OCI-LY1 (cell line): ENCODE measurements around the gene B4GALNT2.
"Not testable (repeated sequence)": the region's sequence is repeated elsewhere in the genome, so short reads cannot be mapped to it uniquely, and the experiment has no call there.

ENCODE experiments used
- H2AFZ ChIP-seq: fragments of 200-600 bp; sonication (generic), shearing (Covaris generic); 2 replicates; pipeline ENCODE4 v1.6.0; 2014; ENCODE audit warnings: antibody characterized with exemption, mild to moderate bottlenecking, low read length
- H3F3A ChIP-seq: fragments of 200-600 bp; sonication (generic), shearing (Covaris generic); 2 replicates; pipeline ENCODE4 v1.6.0; 2014; ENCODE audit warnings: mild to moderate bottlenecking, antibody characterized with exemption, low read length, moderate library complexity; ENCODE audit not compliant: insufficient read depth
- H3K27ac ChIP-seq: fragments of 200-600 bp; sonication (generic); 2 replicates; pipeline ENCODE4 v1.5.1; 2014; ENCODE audit warnings: low read length, mixed run types, mild to moderate bottlenecking, low read depth; ENCODE audit not compliant: poor library complexity, severe bottlenecking
- H3K27me3 ChIP-seq: fragments of 200-600 bp; sonication (generic); 2 replicates; pipeline ENCODE4 v1.6.0; 2014; ENCODE audit warnings: antibody characterized with exemption, mild to moderate bottlenecking, low read length, moderate library complexity; ENCODE audit not compliant: insufficient read depth
- H3K36me3 ChIP-seq: fragments of 200-600 bp; sonication (generic); 2 replicates; pipeline ENCODE4 v1.6.1; 2014; ENCODE audit warnings: mild to moderate bottlenecking, antibody characterized with exemption, low read length, moderate library complexity, mixed read lengths; ENCODE audit not compliant: insufficient read depth
- H3K4me1 ChIP-seq: fragments of 200-600 bp; sonication (generic); 2 replicates; pipeline ENCODE4 v1.5.1; 2014; ENCODE audit warnings: mild to moderate bottlenecking, low read length, moderate library complexity; ENCODE audit not compliant: insufficient read depth, severe bottlenecking
- H3K4me2 ChIP-seq: fragments of 200-600 bp; sonication (generic), shearing (Covaris generic); 2 replicates; pipeline ENCODE4 v1.6.1; 2014; ENCODE audit warnings: low read length
- H3K4me3 ChIP-seq: fragments of 200-600 bp; sonication (generic); 2 replicates; pipeline ENCODE4 v1.5.1; 2014; ENCODE audit warnings: low read length, low read depth, mild to moderate bottlenecking, mixed read lengths; ENCODE audit not compliant: poor library complexity, severe bottlenecking
- H3K79me2 ChIP-seq: fragments of 200-600 bp; shearing (Covaris generic); 2 replicates; pipeline ENCODE4 v1.6.1; 2016; ENCODE audit warnings: mixed run types, low read length, mixed read lengths; ENCODE audit not compliant: insufficient read depth
- H3K9ac ChIP-seq: fragments of 200-600 bp; sonication (generic), shearing (Covaris generic); 2 replicates; pipeline ENCODE4 v1.6.1; 2014; ENCODE audit warnings: mild to moderate bottlenecking, low read length, mixed read lengths
- H3K9me2 ChIP-seq: fragments of 200-600 bp; sonication (generic), shearing (Covaris generic); 2 replicates; pipeline ENCODE4 v1.6.1; 2014; ENCODE audit warnings: low read depth, mild to moderate bottlenecking, low read length, mixed read lengths
- H3K9me3 ChIP-seq: fragments of 200-600 bp; shearing (Covaris generic); 2 replicates; pipeline ENCODE4 v1.6.1; 2014; ENCODE audit warnings: low read length, mixed read lengths
- H4K20me1 ChIP-seq: fragments of 200-600 bp; sonication (generic), shearing (Covaris generic); 2 replicates; pipeline ENCODE4 v1.6.0; 2016; ENCODE audit warnings: mild to moderate bottlenecking, low read length; ENCODE audit not compliant: insufficient read depth
- CTCF ChIP-seq: fragments of 200-600 bp; sonication (generic), shearing (Covaris generic); IDR thresholded peaks from 2 replicates; pipeline ENCODE4 v1.5.1; 2017; ENCODE audit warnings: mild to moderate bottlenecking, antibody characterized with exemption, low read length, moderate library complexity, mixed read lengths
- EZH2 ChIP-seq: fragments of 200-600 bp; sonication (generic), shearing (Covaris generic); IDR thresholded peaks from 2 replicates; pipeline ENCODE4 v1.8.0; 2017; ENCODE audit warnings: borderline replicate concordance, mixed run types, mild to moderate bottlenecking, antibody characterized with exemption, low read length, moderate library complexity, mixed read lengths

B4GALNT2 gene

GRCh38 chr17:49130891-49131290 lies 1.7 kb upstream of the B4GALNT2 start:
- Histone ChIP-seq H4K20me1 (no peaks in the 10 kb centered on the region), H3K36me3 (no peaks in the 10 kb centered on the region), H3K27me3 (peaks cover 7% of the 10 kb centered on the region), H3K79me2 (no peaks in the 10 kb centered on the region), H3K9me3 (no peaks in the 10 kb centered on the region), H3K9ac (no peak overlapping the region), H3K4me1 (no peaks in the 10 kb centered on the region), H3K4me3 (no peak overlapping the region), H3K27ac (no peak overlapping the region), H3K4me2 (no peak overlapping the region), H2AFZ (no peak overlapping the region), H3F3A (no peaks in the 10 kb centered on the region), H3K9me2 (no peaks in the 10 kb centered on the region)
- TF ChIP-seq EZH2 (no peak), CTCF (no peak)

- no peaks in the 10 kb centered on the region for H3K9me3 ChIP-seq
- H3K36me3 ChIP-seq: no peaks in the 10 kb centered on the region
- H3F3A ChIP-seq: no peaks in the 10 kb centered on the region
- TF ChIP-seq EZH2 (no peak), CTCF (no peak)
- H3K4me1 ChIP-seq: no peaks in the 10 kb centered on the region
- H2AFZ ChIP-seq: no peak overlapping the region
- no peaks in the 10 kb centered on the region for H3K79me2 ChIP-seq
- no peaks in the 10 kb centered on the region for H4K20me1 ChIP-seq
- no peaks in the 10 kb centered on the region for H3K9me2 ChIP-seq
- no peak overlapping the region for H3K9ac ChIP-seq
- H3K4me3 ChIP-seq: no peak overlapping the region
- H3K4me2 ChIP-seq: no peak overlapping the region
- H3K27me3 ChIP-seq: peaks cover 7% of the 10 kb centered on the region
- no peak overlapping the region for H3K27ac ChIP-seq
These were observed 261 bp upstream of the B4GALNT2 start for GRCh38 chr17:49132317-49132698.

- no peaks in the 10 kb centered on the region for H4K20me1 ChIP-seq
- H3K4me1 ChIP-seq: no peaks in the 10 kb centered on the region
- no peaks in the 10 kb centered on the region for H3K36me3 ChIP-seq
- no peak overlapping the region for H3K4me2 ChIP-seq
- H3F3A ChIP-seq: no peaks in the 10 kb centered on the region
- no peaks in the 10 kb centered on the region for H3K79me2 ChIP-seq
- H3K27me3 ChIP-seq: no peaks in the 10 kb centered on the region; the same call in 1 of the 2 replicates
- TF ChIP-seq EZH2 (no peak), CTCF (no peak)
- no peak overlapping the region for H3K9ac ChIP-seq
- H3K4me3 ChIP-seq: no peak overlapping the region
- no peak overlapping the region for H3K27ac ChIP-seq
- no peak overlapping the region for H2AFZ ChIP-seq
- no peaks in the 10 kb centered on the region for H3K9me2 ChIP-seq
- H3K9me3 ChIP-seq: no peaks in the 10 kb centered on the region
These were observed 3.8 kb downstream of the B4GALNT2 start for GRCh38 chr17:49136335-49136734.

DNA sequence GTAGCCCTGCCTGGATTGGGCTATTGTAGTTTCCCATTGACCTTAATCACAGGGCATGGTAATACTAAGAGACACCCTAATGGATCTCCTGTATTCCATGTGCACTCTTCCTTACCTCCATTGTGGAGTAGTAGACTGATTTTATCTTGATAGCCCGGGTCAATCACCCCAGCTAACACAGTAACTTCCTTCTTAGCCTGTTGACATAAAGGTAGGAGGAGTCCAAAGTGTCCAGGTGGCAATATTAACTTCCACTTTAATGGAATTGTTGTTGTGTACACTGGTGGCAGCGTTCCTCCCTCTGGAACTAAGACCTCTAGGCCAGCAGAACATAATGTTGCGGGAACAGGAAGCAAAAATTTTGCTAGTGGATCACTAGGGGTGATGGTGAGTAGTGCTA lies 13.1 kb downstream of the B4GALNT2 start:
- not testable (repeated sequence) for H3K27me3 ChIP-seq, H3K27ac ChIP-seq, H3K9ac ChIP-seq, H3K9me2 ChIP-seq, H3K4me3 ChIP-seq, H3K4me1 ChIP-seq, H3K4me2 ChIP-seq, H3F3A ChIP-seq, H3K36me3 ChIP-seq, H4K20me1 ChIP-seq, H2AFZ ChIP-seq, H3K9me3 ChIP-seq, H3K79me2 ChIP-seq
